Osteocyte (in vitro differentiated cells): ENCODE results near the gene PTPRK. TPM values are rescaled to one million over a fixed set of nuclear protein-coding genes. Genes with fewer than 3 reads are reported as not detected.

Experiments
- DNase-seq: peaks from one replicate; pipeline ENCODE4 v3.0.0; 2021; ENCODE audit warnings: mixed read lengths; ENCODE audit not compliant: unreplicated experiment; ENCODE audit errors: extremely low spot score
- H3K27ac Mint-ChIP-seq: one replicate; pipeline ENCODE4 v1.8.0; 2021; ENCODE audit warnings: mild to moderate bottlenecking, mixed read lengths; ENCODE audit not compliant: unreplicated experiment
- H3K27me3 Mint-ChIP-seq: one replicate; pipeline ENCODE4 v1.8.0; 2021; ENCODE audit warnings: mixed read lengths; ENCODE audit not compliant: unreplicated experiment
- H3K36me3 Mint-ChIP-seq: one replicate; pipeline ENCODE4 v1.8.0; 2021; ENCODE audit warnings: mixed read lengths; ENCODE audit not compliant: unreplicated experiment
- H3K4me1 Mint-ChIP-seq: one replicate; pipeline ENCODE4 v1.8.0; 2021; ENCODE audit warnings: mixed read lengths; ENCODE audit not compliant: unreplicated experiment
- H3K4me3 Mint-ChIP-seq: one replicate; pipeline ENCODE4 v1.8.0; 2021; ENCODE audit warnings: mild to moderate bottlenecking, moderate library complexity, mixed read lengths; ENCODE audit not compliant: unreplicated experiment
- H3K9me3 Mint-ChIP-seq: one replicate; pipeline ENCODE4 v1.8.0; 2021; ENCODE audit warnings: mixed read lengths; ENCODE audit not compliant: unreplicated experiment
- total RNA-seq: library from RNA; stranded (reverse); gene quantifications from 2 replicates; pipeline ENCODE4 v1.2.1, GENCODE V29; 2021
- TF ChIP-seq, protein P1 (sequence below): fragments of 200-600 bp; sonication (generic); IDR thresholded peaks from 2 replicates; pipeline ENCODE4 v1.5.0; 2021; ENCODE audit warnings: antibody characterized with exemption, mild to moderate bottlenecking, moderate library complexity

The PTPRK gene
- total RNA-seq, 1 donor from 2014 or later, result 130 TPM

DNA sequence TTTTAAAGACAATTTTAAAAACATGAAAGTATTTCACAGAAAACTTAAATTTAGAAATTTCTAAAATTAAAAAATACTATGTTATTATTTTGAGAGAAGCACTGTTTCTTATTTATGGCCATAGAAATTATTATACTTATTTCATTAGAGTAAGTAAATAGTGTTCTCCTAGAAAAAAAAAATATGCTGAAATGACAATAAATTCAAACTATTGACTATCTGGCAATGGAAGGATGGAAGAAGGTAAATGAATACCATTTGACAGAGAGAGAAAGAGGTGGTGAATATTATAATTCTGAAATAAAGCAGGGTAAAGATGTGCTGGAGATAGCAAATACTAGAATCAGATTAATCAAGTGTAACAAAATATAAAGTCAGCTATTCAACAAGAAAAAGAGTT lies 294.8 kb downstream of the PTPRK start:
- no peaks in the 10 kb centered on the region for H3K9me3 Mint-ChIP-seq
- H3K27me3 Mint-ChIP-seq, result no peaks in the 10 kb centered on the region
- TF ChIP-seq, protein P1, sequence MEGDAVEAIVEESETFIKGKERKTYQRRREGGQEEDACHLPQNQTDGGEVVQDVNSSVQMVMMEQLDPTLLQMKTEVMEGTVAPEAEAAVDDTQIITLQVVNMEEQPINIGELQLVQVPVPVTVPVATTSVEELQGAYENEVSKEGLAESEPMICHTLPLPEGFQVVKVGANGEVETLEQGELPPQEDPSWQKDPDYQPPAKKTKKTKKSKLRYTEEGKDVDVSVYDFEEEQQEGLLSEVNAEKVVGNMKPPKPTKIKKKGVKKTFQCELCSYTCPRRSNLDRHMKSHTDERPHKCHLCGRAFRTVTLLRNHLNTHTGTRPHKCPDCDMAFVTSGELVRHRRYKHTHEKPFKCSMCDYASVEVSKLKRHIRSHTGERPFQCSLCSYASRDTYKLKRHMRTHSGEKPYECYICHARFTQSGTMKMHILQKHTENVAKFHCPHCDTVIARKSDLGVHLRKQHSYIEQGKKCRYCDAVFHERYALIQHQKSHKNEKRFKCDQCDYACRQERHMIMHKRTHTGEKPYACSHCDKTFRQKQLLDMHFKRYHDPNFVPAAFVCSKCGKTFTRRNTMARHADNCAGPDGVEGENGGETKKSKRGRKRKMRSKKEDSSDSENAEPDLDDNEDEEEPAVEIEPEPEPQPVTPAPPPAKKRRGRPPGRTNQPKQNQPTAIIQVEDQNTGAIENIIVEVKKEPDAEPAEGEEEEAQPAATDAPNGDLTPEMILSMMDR, result no peak
- H3K4me1 Mint-ChIP-seq, result no peaks in the 10 kb centered on the region
- peaks cover 17% of the 10 kb centered on the region for H3K36me3 Mint-ChIP-seq
- no peak overlapping the region for H3K4me3 Mint-ChIP-seq
- no peak overlapping the region for H3K27ac Mint-ChIP-seq
- no peak for DNase-seq

DNA sequence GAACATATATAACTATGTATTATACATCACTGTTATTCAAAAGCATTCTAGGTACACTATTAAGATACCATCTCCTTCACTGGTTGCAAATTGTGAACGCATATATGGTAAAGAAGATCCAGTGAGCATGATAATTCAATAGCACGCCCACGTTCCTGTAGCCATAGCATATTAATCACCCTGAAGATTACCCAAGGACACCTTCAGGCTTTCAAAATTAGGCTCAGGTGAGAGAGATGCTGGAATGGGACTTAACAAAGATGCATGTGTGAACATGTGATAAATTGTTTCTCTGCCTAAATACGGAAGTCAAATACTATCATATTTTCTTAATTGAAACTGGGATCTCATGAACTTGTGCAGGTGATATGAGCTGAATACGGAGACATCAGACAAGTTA lies 303.5 kb downstream of the PTPRK start:
- Mint-ChIP-seq H3K36me3 (peaks cover 27% of the 10 kb centered on the region), H3K4me3 (no peak overlapping the region), H3K27me3 (no peaks in the 10 kb centered on the region), H3K9me3 (no peaks in the 10 kb centered on the region), H3K4me1 (no peaks in the 10 kb centered on the region), H3K27ac (no peak overlapping the region)
- no peak for DNase-seq
- TF ChIP-seq, protein P1, result no peak

DNA sequence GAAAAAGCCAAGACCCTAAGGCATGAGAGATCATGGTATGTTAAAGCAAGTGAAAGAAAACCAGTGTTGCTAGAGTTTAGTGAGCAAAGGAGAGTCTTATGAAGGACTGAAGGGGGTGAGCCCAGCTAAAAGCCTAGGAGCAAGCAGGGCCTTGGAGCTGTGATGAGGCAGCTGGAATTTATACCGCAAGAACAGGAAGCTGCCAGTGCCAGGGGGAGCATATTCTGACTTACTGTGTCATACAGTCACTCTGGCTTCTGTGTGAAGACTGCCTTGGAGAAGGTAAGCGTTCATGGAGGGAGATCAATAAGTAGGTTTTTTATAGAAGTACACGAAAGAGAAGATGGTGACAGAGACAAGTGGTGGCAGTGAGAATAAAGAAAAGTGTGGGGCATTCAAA lies 310.6 kb downstream of the PTPRK start:
- H3K4me1 Mint-ChIP-seq, result peaks cover 33% of the 10 kb centered on the region
- TF ChIP-seq, protein P1, result no peak
- H3K27ac Mint-ChIP-seq, result peak overlapping the region; percentile 77
- H3K9me3 Mint-ChIP-seq, result no peaks in the 10 kb centered on the region
- no peak overlapping the region for H3K4me3 Mint-ChIP-seq
- H3K36me3 Mint-ChIP-seq, result peaks cover 9% of the 10 kb centered on the region
- H3K27me3 Mint-ChIP-seq, result no peaks in the 10 kb centered on the region
- DNase-seq, result no peak

DNA sequence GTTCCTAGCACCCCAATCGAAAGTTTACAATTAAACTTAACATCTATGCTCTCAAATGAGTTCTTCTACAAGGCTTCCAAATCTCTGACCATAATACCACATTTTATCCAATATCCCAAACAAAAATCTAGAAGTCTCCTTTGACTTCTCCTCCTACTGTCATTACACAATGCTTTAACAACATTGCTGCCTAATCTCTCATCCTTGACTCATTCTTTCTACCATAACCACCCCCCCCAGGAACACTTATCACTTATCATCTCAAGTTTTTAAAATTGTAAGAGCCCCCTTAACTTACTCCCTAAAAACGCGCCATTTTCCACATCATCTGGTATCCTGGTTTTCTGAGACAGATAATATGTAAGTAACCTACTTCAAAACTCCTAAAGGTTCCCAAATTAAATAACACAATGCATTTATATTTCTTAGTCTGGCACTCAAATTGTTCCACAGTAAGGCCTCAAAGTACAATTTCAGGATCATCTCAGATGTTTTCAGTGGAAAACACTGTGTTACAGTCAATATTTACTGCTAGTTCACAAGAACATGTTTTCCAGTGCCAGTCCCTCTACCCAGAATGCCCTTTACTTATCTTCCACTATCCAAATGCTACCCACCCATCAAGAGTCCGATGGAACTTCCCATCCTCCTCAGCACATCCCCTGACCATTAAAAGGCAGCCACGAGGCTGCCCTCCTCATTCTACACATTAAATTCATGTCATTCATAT lies 311.4 kb downstream of the PTPRK start:
- no peak overlapping the region for H3K4me3 Mint-ChIP-seq
- H3K27me3 Mint-ChIP-seq, result no peaks in the 10 kb centered on the region
- TF ChIP-seq, protein P1, result no peak
- peaks cover 41% of the 10 kb centered on the region for H3K4me1 Mint-ChIP-seq
- no peak for DNase-seq
- peak overlapping the region; percentile 77 for H3K27ac Mint-ChIP-seq
- H3K36me3 Mint-ChIP-seq, result peaks cover 14% of the 10 kb centered on the region
- no peaks in the 10 kb centered on the region for H3K9me3 Mint-ChIP-seq

DNA sequence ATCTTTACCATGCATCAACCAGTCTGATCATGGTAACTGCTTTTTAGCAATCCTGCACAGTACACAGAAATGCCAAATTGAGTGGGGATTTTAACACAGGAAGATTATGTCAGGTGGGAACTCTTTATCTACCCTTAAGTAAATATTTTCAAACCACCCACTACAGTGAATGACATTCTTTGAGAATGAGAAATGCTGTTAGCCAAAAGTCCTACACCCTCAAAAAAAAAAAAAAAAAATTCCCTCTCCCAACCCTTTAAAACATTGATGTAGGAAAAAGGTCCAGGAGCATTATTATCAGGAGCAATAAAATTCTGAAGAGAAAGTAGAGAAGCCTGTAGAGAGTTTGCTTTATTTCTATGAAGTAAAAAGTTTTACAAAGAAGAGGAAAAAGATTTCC lies 312.3 kb downstream of the PTPRK start:
- TF ChIP-seq, protein P1, result no peak
- Mint-ChIP-seq H3K4me3 (no peak overlapping the region), H3K4me1 (peaks cover 42% of the 10 kb centered on the region), H3K27me3 (no peaks in the 10 kb centered on the region), H3K27ac (peak overlapping the region; percentile 71), H3K9me3 (no peaks in the 10 kb centered on the region), H3K36me3 (peaks cover 12% of the 10 kb centered on the region)
- DNase-seq, result no peak
